Spleen (tissue), 7 donors: ENCODE data around the gene CSHL1.

Source experiments
- POLR2A ChIP-seq, 3 donors: fragments of 450-650 bp; IDR thresholded peaks; one replicate each; pipeline ENCODE4 v1.5.1; 2017; ENCODE audit warnings: antibody characterized with exemption in 3 of 3, mild to moderate bottlenecking in 1 of 3
- TF ChIP-seq, protein P1 (sequence below), 11 experiments: fragments of 200-600 bp in 7 of 11; fragments of 450-650 bp in 4 of 11; sonication (generic) in 4 of 11; IDR thresholded peaks in 8 of 11; conservative IDR thresholded peaks in 3 of 11; 1 replicate in 7 of 11; 2 replicates in 4 of 11; pipeline versions ENCODE4 v1.4.0 to v1.8.0; 2016 to 2021; ENCODE audit warnings: antibody characterized with exemption in 11 of 11, inconsistent platforms in 4 of 11, mild to moderate bottlenecking in 1 of 11
- donor health status: DM: no; HTN: no; CAD: no; lungs with moderate emphysema.
- donor health status: DM: no; HTN: no; CAD: no.
- donor health status: DM: no; HTN: no; CAD: no.

GRCh38 chr17:63941751-63942150 lies 30.7 kb upstream of the CSHL1 start:
- TF ChIP-seq POLR2A (IDR thresholded peaks at IDR 0.05), result no peak
- TF ChIP-seq, protein P1, sequence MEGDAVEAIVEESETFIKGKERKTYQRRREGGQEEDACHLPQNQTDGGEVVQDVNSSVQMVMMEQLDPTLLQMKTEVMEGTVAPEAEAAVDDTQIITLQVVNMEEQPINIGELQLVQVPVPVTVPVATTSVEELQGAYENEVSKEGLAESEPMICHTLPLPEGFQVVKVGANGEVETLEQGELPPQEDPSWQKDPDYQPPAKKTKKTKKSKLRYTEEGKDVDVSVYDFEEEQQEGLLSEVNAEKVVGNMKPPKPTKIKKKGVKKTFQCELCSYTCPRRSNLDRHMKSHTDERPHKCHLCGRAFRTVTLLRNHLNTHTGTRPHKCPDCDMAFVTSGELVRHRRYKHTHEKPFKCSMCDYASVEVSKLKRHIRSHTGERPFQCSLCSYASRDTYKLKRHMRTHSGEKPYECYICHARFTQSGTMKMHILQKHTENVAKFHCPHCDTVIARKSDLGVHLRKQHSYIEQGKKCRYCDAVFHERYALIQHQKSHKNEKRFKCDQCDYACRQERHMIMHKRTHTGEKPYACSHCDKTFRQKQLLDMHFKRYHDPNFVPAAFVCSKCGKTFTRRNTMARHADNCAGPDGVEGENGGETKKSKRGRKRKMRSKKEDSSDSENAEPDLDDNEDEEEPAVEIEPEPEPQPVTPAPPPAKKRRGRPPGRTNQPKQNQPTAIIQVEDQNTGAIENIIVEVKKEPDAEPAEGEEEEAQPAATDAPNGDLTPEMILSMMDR (IDR thresholded peaks at IDR 0.05 in 8 of 11, conservative IDR thresholded peaks at IDR 0.05 in 3 of 11), result no peak
